Panc1 (cell line): ENCODE results near the gene CIAO2B.

Experiments
- SIN3A ChIP-seq: IDR thresholded peaks from 2 replicates; pipeline ENCODE4 v1.6.1; 2012; ENCODE audit warnings: low read depth, mild to moderate bottlenecking, low read length, moderate library complexity, borderline replicate concordance; ENCODE audit not compliant: insufficient read depth
- TF ChIP-seq, protein P1 (sequence below): fragments of 450-650 bp; IDR thresholded peaks from 2 replicates; pipeline ENCODE4 v1.5.1; 2017; ENCODE audit warnings: mild to moderate bottlenecking

DNA sequence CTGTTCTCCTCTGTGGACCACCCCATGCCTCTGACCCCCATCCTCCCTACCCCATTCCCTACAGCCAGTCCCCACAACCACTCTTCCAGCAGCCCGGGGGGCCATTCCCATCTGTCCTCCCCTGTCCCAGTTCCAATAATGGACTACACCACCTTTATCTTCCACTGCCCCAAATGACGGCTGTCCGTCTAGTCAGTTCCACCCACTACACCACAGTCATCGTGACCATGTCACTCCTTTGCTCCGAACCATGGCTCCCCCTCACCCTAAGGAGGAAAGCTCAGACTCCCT is 38.6 kb downstream of the CIAO2B start:
- TF ChIP-seq, protein P1, sequence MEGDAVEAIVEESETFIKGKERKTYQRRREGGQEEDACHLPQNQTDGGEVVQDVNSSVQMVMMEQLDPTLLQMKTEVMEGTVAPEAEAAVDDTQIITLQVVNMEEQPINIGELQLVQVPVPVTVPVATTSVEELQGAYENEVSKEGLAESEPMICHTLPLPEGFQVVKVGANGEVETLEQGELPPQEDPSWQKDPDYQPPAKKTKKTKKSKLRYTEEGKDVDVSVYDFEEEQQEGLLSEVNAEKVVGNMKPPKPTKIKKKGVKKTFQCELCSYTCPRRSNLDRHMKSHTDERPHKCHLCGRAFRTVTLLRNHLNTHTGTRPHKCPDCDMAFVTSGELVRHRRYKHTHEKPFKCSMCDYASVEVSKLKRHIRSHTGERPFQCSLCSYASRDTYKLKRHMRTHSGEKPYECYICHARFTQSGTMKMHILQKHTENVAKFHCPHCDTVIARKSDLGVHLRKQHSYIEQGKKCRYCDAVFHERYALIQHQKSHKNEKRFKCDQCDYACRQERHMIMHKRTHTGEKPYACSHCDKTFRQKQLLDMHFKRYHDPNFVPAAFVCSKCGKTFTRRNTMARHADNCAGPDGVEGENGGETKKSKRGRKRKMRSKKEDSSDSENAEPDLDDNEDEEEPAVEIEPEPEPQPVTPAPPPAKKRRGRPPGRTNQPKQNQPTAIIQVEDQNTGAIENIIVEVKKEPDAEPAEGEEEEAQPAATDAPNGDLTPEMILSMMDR: no peak
- TF ChIP-seq SIN3A: no peak
